ENCODE results near the gene PKD1L1.

DNA sequence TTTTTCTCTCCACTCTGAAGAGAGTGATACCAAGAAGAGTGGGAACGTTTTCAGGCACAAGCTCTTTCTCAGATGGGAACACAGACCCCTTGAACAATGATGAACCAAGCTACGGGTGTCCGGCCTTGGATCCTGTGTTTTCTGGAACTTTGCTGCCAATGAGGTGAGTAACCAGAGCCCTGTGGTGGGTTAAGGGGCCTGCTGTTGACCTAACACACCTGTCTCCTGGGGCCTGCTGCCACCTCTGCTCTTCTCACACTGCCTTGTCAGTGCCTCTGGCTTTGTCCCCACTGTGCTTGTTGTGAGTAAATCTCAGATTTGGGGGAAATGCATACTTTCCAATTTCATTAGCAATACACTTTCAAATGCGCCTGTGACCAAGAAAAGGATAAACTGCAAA, 1.4 kb upstream of the PKD1L1 start:
- TF ChIP-seq, protein P1, sequence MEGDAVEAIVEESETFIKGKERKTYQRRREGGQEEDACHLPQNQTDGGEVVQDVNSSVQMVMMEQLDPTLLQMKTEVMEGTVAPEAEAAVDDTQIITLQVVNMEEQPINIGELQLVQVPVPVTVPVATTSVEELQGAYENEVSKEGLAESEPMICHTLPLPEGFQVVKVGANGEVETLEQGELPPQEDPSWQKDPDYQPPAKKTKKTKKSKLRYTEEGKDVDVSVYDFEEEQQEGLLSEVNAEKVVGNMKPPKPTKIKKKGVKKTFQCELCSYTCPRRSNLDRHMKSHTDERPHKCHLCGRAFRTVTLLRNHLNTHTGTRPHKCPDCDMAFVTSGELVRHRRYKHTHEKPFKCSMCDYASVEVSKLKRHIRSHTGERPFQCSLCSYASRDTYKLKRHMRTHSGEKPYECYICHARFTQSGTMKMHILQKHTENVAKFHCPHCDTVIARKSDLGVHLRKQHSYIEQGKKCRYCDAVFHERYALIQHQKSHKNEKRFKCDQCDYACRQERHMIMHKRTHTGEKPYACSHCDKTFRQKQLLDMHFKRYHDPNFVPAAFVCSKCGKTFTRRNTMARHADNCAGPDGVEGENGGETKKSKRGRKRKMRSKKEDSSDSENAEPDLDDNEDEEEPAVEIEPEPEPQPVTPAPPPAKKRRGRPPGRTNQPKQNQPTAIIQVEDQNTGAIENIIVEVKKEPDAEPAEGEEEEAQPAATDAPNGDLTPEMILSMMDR (IDR thresholded peaks at IDR 0.05; ENCODE audit: poor library complexity, severe bottlenecking) = no peak
- TF ChIP-seq EP300 (conservative IDR thresholded peaks at IDR 0.05; ENCODE audit: poor library complexity, severe bottlenecking) (no peak), POLR2AphosphoS5 (IDR thresholded peaks at IDR 0.05) (no peak), EZH2 (IDR thresholded peaks at IDR 0.05; ENCODE audit: borderline replicate concordance, insufficient read depth, low read length, poor library complexity, severe bottlenecking) (no peak)
- TF ChIP-seq, protein P2, sequence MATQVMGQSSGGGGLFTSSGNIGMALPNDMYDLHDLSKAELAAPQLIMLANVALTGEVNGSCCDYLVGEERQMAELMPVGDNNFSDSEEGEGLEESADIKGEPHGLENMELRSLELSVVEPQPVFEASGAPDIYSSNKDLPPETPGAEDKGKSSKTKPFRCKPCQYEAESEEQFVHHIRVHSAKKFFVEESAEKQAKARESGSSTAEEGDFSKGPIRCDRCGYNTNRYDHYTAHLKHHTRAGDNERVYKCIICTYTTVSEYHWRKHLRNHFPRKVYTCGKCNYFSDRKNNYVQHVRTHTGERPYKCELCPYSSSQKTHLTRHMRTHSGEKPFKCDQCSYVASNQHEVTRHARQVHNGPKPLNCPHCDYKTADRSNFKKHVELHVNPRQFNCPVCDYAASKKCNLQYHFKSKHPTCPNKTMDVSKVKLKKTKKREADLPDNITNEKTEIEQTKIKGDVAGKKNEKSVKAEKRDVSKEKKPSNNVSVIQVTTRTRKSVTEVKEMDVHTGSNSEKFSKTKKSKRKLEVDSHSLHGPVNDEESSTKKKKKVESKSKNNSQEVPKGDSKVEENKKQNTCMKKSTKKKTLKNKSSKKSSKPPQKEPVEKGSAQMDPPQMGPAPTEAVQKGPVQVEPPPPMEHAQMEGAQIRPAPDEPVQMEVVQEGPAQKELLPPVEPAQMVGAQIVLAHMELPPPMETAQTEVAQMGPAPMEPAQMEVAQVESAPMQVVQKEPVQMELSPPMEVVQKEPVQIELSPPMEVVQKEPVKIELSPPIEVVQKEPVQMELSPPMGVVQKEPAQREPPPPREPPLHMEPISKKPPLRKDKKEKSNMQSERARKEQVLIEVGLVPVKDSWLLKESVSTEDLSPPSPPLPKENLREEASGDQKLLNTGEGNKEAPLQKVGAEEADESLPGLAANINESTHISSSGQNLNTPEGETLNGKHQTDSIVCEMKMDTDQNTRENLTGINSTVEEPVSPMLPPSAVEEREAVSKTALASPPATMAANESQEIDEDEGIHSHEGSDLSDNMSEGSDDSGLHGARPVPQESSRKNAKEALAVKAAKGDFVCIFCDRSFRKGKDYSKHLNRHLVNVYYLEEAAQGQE (IDR thresholded peaks at IDR 0.05; ENCODE audit: borderline replicate concordance) = no peak

Data from neural cell (in vitro differentiated cells).